Measurements from ENCODE around the gene STK32C. TPM values are rescaled to one million over a fixed set of nuclear protein-coding genes. Genes with fewer than 3 reads are reported as not detected.

STK32C gene
- total RNA-seq, 1 donor: 6.7 TPM

DNA sequence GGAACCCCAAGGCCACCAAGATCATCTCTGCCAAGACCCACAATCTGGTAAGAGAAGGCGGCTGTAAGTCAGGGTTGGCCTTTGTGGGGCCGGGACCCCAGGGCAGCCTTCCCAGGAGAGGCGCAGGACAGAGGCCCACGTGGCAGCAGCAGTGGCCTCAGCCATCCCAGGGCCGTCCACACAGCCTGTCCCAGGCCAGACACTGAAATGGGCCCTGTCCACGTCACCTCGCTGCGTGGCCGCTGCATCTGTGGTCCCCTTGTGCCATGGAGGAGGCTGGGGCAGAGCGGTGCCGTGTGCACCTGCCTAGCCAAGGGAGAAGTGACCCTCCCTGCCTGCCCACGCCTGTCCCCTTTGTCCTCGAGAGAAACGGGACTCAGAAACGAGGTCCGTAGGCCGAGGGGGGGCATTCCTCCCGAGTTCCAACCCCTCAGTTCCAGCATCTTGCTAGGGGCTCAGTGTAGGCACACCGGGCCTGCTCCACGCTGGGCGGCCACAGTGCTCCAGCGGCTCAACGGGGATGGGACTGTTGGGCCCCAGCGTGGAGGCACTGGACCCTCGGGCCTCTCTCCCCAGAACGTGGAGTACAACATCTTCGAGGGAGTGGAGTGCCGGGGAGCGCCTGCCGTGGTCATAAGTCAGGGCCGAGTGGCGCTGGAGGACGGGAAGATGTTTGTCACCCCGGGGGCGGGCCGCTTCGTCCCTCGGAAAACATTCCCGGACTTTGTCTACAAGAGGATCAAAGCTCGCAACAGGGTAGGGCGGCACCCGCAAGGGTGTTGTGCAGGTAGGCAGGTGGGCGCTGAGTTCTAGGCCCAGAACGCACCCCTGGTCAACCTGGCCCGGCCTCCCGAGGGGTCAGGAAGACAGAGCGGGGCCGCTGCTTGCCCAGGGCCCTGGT is 105.4 kb downstream of the STK32C start:
- DNase-seq (ENCODE audit: low read depth): no peak
- TF ChIP-seq, protein P1, sequence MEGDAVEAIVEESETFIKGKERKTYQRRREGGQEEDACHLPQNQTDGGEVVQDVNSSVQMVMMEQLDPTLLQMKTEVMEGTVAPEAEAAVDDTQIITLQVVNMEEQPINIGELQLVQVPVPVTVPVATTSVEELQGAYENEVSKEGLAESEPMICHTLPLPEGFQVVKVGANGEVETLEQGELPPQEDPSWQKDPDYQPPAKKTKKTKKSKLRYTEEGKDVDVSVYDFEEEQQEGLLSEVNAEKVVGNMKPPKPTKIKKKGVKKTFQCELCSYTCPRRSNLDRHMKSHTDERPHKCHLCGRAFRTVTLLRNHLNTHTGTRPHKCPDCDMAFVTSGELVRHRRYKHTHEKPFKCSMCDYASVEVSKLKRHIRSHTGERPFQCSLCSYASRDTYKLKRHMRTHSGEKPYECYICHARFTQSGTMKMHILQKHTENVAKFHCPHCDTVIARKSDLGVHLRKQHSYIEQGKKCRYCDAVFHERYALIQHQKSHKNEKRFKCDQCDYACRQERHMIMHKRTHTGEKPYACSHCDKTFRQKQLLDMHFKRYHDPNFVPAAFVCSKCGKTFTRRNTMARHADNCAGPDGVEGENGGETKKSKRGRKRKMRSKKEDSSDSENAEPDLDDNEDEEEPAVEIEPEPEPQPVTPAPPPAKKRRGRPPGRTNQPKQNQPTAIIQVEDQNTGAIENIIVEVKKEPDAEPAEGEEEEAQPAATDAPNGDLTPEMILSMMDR (IDR thresholded peaks at IDR 0.05; ENCODE audit: insufficient read depth, low read length): no peak
- H3K4me3 ChIP-seq (ENCODE audit: low read depth, low read length): no peak overlapping the region

DNA sequence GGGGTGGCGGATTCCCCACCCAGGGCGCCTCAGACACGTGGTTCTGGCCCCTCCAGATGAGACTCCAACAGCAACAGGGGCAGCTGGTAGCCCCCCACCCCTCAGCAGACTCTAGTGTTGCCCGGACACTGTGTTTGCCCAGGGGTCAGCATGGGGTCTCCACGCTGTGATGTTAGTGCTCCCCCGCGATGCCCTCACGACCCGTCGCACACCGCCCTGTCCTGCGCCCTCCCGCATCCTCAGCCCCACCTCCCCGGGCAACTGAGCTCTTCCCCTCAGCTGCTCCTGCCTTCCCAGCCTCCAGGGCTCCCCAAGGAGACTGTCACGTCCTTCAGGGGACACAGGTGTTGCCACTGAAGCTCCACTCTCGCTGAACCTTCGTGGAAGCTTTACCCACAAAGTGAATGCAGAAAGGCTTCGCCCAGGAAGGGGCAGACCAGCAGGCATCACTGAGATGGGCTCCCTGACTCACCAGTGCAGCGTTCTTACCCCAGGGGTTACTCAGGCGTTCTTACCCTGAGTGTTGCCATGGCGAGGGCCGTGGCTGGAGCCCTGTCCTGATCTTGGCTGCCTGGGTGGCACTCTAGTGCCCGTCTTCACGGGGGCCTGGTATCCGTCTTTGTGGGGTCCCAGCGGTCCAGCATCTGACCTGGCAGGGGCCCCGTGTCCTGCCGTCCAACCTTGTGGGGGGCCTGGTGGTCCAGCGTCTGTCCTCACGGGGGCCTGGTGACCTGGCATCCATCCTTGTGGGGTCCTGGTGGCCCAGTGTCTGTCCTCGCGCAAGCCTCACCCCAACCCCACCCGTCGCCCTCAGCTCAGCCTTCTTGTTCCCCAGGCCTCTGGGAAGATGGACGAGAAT is 106.4 kb downstream of the STK32C start:
- TF ChIP-seq, protein P1 (IDR thresholded peaks at IDR 0.05; ENCODE audit: insufficient read depth, low read length): no peak
- no peak overlapping the region for H3K4me3 ChIP-seq (ENCODE audit: low read depth, low read length)
- no peak for DNase-seq (ENCODE audit: low read depth)

DNA sequence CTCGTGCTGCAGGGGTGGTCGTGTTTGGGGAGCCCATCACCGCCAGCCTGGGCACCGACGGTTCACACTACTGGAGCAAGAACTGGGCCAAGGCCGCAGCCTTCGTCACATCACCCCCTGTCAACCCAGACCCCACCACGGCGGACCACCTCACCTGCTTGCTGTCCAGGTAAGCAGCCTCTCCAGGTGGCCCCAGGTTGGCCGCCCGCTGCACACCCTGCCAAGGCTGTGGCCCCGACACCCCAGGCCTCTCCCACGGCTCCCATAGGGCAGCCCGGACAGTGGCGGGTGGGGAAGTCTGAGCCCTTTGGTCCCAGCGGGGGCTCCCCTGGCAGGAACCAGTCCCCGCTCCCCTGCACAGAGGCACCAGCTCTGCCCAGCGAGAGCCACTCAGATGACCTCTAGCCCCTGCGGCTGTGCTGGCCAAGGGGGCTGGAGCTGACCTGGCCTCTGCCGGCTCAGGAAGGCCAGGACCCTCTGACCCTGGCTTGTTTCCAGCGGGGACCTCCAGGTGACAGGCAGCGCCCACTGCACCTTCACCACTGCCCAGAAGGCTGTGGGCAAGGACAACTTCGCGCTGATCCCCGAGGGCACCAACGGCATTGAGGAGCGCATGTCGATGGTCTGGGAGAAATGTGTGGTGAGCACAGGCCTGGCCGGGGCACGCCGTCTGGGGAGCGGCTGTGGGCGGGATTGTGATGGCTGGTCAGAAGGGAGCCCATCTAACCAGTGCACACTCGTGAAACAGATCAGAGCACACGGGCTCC is 107.2 kb downstream of the STK32C start:
- TF ChIP-seq, protein P1 (IDR thresholded peaks at IDR 0.05; ENCODE audit: insufficient read depth, low read length): no peak
- no peak overlapping the region for H3K4me3 ChIP-seq (ENCODE audit: low read depth, low read length)
- no peak for DNase-seq (ENCODE audit: low read depth)

DNA sequence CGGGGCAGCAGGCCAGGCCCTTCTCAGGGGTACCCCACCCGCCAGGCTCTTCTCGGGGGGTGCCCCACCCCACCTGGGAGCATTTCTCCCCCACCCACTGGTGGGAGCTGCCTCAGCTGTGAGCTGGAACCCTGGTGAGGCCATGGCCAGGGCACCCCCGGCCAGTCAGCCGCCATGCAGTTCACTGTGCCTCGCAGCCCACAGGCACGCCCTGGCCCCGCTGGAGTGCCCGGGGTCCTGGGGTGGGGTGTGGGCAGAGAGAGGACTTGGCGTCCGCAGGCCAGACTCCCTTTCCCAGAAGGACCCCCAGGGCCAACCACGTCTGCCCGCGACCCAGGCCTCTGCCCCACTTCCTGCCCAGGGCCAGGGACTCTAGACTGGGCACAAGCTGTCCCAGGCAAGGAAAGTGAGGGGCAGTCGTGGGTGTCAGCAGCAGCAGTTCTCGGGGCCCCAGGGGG is 107.9 kb downstream of the STK32C start:
- H3K4me3 ChIP-seq (ENCODE audit: low read depth, low read length): no peak overlapping the region
- DNase-seq (ENCODE audit: low read depth): no peak
- TF ChIP-seq, protein P1 (IDR thresholded peaks at IDR 0.05; ENCODE audit: insufficient read depth, low read length): no peak

DNA sequence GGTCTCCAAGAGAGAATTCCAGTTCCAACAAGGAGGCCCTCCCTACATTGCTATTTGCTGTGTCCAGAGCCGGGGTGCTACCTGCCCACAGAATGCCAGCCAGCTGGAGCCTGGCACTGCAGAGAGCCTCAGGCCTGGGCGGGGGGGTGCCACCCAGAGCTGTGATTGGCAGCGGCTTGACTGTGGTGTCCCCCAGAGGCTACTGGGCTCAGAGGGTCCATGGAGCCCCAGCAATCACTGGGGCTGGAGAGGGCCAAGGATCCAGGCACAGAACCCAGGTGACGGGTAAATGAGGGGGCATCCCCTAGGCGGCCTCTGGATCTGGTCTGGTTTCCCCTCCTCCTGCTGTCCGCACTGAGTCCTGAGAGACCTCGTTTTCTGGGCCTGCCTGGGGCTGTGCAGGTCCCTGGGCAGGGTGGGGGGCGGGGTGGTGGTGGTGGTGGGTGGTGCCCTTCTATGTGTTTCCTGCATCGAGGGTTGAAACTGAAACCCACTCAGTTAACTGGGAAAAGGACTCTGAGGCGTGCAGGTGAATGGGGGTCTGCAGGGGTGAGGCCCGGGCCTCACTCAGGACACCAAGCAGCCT is 108.4 kb downstream of the STK32C start:
- no peak for DNase-seq (ENCODE audit: low read depth)
- H3K4me3 ChIP-seq (ENCODE audit: low read depth, low read length): no peak overlapping the region

More for the DNA sequence above, 108.4 kb downstream of the STK32C start:
- TF ChIP-seq, protein P1 (IDR thresholded peaks at IDR 0.05; ENCODE audit: insufficient read depth, low read length): no peak
